HG03521 (cell line): ENCODE measurements around the gene PDLIM5.

ENCODE experiments used
- ATAC-seq: cut with Tn5 transposase; IDR thresholded peaks from one replicate; pipeline ENCODE4 v1.9.1; 2021; ENCODE audit warnings: mild to moderate bottlenecking, moderate library complexity; ENCODE audit not compliant: unreplicated experiment

The PDLIM5 gene

DNA sequence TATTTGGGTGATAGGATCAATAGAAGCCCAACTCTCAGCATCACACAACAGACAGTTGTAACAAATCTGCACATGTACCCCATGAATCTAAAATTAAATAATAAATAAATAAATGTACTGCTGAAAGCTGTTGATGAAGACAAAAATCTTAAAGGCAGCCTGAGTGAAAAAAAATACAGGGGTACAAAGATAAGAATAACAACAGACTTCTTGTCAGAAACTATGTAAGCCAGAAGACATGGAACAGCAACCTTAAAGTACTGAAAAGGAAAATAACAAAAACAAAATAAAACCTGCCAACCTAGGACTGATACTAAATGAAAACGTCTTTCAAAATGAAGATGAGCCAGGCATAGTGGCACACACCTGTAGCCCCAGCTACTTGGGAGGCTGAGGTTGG lies 25.0 kb upstream of the PDLIM5 start:
- no peak for ATAC-seq

DNA sequence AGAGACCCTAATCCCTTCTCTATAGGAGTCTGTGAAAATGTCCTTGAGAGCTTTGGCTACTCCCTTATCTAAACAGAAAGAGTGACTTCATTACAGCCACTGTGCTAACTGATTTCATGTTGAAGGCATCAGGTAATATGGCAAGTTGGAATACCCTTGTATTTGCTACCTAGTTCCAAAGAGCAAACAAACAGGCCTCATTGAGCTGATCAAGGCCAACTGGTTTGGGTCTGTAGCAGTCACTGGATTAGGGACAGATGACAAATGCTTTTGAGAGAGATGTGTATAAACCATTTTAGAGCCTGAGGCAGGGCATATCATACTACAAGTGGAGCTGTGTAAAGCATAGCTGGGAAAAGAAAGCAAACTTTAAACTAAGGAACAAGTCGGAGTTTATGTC lies 22.9 kb upstream of the PDLIM5 start:
- no peak for ATAC-seq

DNA sequence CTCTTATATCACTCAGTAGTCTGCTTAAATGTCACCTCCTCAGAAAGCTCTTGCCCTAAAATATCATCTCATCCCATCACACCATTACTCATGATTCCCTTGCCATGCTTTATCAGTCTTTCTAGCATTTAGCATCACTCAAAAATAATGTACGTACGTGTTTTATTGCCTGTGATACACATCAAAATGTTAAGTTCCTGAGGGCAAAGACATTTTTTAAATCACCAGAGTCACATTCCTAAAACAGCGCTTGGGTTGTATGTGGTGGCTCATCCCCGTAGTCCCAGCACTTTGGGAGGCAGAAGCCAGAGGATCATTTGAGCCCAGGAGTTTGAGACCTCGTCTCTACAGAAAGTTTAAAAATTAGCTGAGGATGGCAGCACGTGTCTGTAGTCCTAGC lies 21.3 kb upstream of the PDLIM5 start:
- ATAC-seq, result no peak

DNA sequence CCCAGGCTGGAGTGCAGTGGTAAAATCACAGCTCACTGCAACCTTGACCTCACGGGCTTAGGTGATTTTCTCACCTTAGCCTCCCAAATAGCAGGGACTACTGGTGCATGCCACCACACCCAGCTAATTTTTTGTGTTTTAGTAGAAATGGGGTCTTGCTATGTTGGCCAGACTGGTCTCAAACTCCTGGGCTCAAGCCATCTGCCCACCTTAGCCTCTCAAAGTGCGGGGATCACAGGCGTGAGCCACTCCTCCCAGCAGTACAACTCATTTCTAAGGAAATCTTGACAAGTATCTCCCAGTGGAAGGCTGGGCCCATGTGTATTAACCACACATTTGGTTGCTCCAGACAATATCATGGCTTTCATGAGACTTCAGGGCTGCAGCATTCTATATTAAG lies 20.4 kb upstream of the PDLIM5 start:
- ATAC-seq, result no peak

DNA sequence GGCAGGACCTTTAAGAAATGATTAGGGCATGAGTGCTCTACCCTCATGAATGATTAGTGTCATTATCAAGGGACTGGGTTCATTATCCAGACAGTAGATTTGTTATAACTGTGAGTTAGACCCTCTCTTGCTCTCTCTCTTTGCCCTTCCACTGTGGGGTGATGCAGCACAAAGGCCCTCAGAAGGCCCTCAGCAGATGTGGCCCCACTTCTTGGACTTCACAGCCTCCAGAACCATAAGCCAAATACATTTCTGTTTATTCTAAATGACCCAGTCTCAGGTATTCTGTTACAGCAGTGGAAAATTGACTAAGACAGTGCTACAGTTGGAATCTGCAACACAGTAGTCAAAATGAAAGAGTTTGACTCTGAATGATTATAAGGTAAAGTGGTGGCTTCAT lies 17.2 kb upstream of the PDLIM5 start:
- no peak for ATAC-seq

DNA sequence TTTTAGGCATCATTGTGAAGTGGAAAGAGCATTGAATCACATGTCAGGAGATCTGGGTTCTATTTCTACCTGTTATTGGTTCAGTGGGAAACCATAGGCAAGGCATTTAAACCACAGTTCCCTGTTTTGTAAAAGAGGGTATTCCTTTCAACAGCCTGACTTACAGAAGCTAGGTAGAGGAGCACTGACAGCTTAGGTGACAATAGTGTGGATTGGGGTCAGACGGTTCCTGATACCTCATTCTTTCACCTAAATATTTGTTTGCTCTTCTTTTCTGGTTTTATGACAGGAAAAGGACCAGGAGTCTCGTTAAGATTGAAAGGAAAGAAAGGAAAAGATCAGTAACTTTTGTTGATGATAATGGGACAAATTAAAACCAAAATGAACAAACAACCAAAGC lies 15.9 kb upstream of the PDLIM5 start:
- ATAC-seq, result no peak

DNA sequence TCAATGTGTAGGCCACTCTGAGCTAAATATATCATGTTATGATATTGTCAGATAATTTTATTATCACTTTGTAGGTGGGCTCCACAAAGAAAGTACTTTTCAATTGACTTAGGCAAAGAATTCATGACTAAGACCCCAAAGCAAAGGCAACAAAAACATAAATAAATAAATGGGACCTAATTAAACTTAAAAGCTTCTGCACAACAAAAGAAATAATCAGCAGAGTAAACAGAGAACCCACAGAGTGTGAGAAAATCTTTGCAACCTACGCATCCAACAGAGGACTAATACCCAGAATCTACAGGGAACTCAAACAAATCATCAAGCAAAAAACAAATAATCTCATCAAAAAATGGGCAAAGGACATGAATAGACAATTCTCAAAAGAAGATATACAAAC lies 15.2 kb upstream of the PDLIM5 start:
- ATAC-seq, result no peak

DNA sequence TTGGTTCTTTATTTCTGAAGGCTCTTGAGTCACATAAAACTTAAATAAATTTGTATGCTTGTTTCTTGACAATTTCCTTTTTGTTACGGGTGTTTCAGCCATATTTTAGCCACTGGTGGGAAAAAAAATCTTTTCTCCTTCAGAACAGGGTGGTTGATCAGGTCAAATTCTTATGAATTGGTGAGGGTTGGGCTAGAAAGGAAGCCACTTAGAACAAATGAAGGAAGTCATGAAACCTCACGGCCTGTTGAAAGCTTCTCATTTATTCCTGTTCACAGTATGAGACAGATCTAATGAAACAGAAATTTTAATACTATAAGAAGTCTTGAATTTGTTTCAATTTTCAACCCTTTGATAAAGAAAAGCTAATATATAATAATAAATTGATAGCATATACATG lies 12.1 kb upstream of the PDLIM5 start:
- no peak for ATAC-seq

DNA sequence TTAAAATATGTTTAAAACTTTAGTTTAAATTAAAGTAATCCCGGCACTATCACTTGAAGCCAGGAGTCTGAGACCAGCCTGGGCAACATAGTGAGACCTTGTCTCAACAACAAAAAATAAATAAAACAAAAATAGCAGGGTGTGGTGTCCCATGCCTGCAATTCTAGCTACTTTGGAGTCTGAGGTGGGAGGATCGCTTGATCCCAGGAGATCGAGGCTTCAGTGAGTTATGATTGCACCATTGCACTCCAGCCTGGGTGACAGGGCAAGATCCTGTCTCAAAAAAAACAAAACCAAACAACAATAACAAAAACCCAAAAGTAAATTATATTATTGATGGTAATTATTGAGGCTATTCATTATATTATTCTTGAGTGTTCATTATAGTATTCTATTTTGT lies 9.9 kb upstream of the PDLIM5 start:
- no peak for ATAC-seq

DNA sequence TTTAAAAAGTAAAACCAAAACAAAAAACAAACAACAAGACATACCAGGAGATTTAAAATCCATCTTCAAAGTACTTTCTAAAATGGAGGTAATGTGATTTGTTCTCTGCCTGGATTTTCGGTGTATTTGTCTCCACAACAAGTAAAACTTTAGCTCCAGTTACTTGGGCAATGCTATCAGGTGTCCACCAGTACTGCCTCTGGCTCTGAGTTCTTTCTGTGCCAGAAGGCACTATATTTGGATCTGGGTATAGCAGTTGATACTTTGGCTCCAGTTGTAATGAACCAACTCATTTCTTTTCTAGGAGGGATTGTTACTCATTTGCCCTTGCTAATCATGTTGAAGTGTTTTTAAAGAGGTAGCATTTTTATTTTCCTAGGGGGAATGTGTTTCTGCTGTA lies 9.5 kb upstream of the PDLIM5 start:
- ATAC-seq, result no peak

DNA sequence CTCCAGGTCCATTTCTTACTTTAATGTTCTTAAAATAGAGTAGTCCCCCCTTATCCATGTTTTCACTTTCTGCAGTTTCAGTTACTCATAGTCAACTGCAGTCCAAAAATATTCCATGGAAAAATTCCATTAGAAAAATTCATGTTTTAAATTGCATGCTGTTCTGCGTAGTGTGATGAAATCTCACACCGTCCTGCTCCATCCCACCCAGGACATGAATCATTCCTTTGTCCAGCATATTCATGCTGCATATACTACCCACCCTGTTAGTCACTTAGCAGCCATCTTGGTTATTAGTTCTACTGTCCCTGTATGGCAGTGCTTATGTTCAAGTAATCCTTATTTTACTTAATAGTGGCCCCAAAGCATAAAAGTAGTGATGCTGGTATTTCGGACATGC lies 5.4 kb upstream of the PDLIM5 start:
- ATAC-seq, result no peak

DNA sequence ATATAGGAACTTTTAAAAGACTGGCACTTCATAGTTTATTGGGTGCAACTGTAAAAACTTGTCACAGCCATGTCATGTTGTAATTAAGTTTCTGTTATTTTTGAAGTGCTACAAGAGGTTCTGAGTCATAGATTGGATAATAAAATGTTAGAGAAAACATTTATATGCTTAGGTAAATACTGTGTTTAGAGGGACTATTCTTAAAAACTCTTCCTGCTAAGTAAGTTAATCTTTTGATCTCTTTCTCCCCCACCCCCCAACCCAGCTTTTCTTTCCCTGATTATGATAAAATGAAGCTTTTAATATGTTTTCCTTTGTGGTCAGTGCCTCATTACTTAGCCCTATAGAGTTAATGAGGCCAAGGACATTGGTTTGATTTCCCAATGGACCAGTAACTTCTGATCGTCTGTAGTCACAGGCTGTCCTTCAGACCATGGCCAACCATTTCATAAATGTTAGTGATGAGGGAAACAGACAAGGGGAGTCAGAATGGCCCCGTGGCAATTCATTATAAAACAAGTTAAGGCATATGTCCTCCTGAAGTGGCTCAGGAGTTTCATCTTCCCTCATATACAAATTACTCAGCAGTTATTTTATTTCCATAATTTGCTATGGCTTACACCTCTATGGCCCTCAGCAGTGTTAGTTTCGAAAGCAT lies 3.9 kb upstream of the PDLIM5 start:
- no peak for ATAC-seq

DNA sequence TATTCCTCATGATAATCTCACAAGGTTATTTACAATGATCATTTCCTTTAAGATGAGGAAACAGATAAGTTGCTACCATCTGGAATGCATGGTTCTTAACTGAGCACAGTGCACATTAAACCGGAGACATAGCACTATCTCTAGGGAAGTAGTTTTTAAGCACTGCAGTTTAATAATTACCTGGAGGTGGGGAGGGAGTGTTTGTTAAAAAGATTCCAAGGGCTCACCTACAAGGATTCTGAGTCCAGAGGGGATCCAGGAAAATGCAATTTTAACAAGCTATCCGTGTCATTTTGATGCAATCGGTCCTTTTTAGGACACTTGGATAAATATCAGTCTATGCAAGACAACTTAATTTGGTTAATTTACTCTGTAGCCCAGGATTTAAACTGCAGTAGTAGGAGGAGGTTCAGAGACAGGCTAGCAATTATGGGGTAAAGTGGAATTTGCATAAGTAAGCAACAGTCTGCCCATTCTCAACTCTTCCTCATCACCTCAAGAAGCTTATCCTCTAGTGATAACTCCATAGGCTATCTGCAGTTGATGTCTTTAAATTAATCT lies 2.8 kb upstream of the PDLIM5 start:
- ATAC-seq, result no peak

DNA sequence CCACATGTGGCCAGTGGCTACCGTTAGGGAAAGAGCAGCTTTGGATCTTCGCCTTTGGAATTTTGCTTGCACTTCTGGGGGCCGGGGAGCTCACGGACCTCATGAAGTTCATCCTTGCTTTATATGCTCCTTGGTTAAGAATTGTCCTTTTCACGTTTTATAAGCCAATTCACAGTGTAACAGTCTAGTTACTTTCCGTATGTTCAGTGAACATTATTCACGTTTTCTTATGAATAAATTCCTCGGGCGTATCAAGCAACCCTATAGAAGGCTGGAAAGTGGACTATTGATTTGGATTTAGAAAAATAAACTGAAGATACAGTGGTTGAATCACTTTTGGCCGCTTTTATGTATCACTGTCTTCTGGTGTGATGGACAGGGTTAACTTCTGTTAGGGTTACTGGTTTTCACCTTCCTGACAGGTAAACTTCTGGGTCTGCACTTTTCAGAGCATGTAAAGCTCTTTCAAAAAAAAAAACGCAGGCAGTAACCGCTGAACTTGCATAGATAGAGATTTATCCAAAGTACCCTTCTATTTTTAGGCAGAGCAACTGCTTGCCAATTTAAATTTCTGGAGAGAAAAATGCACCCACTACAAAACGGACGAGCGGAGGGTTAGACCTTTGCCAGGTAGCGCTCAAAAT lies 569 bp upstream of the PDLIM5 start:
- ATAC-seq, result no peak

DNA sequence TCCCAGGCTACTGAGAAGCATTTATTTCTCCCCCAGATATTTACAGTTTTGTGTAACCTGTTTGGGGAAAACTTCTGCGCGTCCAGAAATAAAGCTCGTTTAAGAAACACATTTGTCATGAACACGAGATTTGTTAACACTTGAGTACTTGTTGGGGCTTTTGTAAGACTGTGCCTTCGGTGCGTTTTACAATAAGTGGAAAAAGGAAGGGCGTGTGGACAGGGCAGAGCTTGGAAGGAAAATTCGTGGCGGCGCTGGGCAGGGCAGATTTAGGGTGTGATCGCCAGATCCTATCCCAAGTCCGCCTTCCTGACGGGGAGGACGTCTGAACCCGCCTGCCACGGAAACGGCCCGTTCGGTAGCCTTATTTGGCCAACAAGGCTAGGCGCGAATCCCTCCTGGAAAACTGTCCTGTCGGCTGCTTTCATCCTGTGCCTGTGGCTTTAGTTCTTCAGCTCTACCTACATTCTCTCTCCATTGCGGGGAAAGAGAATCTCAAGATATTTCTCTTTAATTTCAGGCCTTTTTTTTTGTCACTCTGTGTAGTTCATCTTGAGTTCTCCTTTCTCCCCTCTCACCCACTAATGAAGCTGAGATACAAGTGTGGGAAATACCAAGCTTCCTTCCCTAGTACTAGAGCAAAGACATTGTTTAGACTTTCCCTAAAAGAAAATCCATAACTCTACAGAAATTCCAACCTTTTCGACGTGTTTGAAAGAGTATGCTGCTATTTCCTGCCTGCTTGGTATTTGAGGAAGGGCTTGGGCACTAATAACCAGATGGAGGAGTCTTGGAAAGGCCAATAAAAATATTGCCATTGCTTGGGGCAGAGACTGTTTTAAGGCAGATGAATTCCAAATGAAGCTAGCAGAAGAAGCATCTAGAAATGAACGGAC lies 982 bp downstream of the PDLIM5 start:
- ATAC-seq, result peak; percentile 1

DNA sequence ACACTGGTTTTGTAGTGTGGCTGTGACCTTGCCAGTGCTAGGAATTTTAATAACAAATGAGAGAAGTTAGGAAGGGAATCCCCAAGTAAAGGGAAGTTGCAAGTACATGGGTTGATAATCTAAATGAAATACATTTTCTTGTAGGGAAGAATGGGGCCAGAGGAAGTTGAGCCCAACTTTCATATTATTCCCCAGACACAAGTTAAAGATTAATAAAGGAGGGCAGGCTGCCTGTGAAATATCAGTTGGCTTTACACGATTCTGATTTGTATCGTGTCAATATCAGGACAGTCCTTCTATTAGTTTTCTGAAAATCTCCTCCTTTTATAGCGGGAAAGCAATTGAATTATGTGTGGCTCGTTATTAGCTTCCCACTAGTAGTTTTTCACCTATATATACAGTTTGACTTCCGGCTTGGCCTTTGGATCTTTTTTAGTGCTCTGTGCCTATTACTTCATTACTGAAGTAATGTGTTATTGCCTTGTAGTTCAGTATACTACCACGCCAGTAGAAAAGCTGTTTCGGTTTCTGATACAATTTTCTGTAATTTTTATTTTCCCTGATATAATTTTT lies 1.7 kb downstream of the PDLIM5 start:
- no peak for ATAC-seq

DNA sequence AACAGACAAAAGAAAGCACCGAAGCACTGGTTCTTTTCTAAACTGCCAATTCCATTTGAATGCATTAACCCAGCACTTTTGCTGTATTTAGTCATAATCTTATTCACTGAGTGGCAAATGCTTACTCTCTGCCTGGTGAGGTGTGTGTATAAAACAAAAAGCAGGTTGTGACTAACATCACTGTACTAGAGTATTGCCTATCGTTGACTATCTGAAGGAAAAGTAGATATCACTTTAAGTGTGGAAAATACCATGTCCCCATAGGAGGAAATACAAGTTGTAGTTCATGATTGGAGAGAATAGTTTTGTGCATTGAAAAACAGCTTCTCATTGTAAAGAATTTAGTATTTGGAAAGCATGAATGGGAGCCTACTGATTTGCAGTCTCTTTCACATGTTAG lies 2.7 kb downstream of the PDLIM5 start:
- ATAC-seq, result no peak

DNA sequence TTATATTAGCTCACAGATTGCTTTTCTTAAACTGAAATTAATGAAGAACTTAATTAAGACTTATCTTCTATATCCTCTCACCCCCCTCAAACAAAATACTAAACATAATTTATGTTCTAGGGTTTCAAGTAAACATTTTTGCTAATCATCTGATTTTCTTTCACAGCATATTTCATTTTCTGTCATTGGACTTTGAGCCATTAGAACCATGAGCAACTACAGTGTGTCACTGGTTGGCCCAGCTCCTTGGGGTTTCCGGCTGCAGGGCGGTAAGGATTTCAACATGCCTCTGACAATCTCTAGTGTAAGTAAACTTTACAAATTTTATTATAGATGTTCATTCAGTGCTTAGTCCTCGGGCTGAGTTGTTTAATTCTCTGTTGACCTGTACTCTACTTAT lies 3.3 kb downstream of the PDLIM5 start:
- no peak for ATAC-seq

DNA sequence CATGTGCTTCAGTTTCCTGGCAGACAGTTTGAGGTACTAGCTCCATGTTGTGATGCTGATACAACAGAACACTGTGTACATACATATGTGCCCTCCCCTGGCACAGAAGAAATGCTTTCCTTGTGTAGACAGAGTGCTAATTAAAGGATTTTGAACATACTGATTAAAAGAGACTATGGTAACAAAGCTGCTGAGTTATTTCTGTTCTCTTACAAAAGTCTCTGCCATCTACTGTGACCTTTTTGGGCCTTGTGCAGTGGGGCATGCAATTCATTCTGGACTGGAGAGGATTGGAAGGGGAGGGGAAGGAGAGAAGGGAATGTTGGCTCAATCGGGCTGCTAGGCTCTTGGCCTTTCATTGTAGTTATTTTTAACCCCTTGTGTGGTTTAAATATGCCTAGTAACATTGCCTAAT lies 6.0 kb downstream of the PDLIM5 start:
- ATAC-seq, result no peak

DNA sequence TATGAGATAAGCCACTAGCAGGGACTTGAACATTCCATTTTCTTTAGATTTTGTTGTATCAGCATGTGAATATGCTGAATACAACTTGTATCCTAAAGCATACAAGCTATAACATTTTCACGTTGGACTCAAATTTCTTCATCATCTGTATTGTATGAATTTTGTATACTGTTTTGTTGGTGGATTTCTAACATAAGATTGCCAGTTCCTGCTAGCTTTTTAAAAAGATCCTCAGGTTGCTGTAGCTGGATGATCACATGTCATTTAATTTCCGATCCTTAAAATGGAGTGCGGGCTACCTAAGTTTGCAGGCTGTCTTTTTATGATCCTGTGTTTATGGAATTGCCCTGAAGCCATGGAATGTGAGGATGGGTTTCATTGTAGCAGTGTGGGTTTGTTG lies 6.9 kb downstream of the PDLIM5 start:
- ATAC-seq, result no peak

DNA sequence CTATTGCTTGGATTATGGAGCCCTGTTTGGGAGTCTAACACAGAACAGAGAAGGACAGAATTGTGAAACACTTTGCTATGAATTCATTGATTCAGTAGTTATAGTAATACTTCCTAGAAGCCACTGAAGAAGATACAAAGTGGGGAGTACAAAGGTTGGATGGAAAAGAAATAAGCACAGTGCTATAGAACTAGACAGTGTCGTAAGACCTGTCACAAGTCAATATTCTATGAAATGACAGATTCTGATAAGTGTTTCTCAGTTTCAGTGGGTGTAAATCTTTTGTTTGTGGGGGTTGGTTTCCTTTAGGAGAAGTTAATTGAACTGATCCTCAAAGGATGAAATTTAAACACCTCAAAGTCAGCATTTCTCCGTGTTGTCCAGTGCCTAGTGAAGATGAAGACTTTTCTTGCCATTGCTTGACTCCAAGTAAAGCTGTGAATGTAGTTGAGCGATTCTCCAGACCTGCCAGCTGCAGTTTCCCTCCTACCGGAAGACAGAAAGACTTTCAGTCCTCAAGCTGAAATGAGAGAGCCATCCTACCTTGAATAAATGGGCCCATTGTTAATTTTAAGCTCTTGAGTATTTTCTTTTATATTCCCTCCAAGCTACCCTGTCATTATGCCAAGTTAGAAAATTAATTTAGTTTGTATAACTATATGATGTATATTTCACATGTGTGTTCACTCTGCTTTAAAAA lies 7.9 kb downstream of the PDLIM5 start:
- no peak for ATAC-seq
